Cardiac muscle cell (in vitro differentiated cells and primary cell): Measurements from ENCODE around the gene ELAC2. TPM values are rescaled to one million over a fixed set of nuclear protein-coding genes. Genes with fewer than 3 reads are reported as not detected.

ENCODE experiments used
- DNase-seq, 2 donors: peaks; one replicate each; pipeline versions ENCODE4 v3.0.0 to v3.0.0-alpha.2; 2010 to 2017; ENCODE audit warnings: low read depth in 1 of 2, low spot score in 1 of 2
- H3K27ac ChIP-seq: fragments of 200-600 bp; sonication (generic); 2 replicates; pipeline ENCODE4 v1.5.1; 2016
- H3K27me3 ChIP-seq: fragments of 200-600 bp; sonication (generic); 2 replicates; pipeline ENCODE4 v1.6.0; 2016; ENCODE audit warnings: control low read depth
- H3K36me3 ChIP-seq: fragments of 200-600 bp; sonication (generic); 2 replicates; pipeline ENCODE4 v1.5.1; 2016; ENCODE audit warnings: control low read depth
- H3K4me1 ChIP-seq: fragments of 200-600 bp; sonication (generic); 2 replicates; pipeline ENCODE4 v1.8.1; 2017; ENCODE audit warnings: low read depth, mild to moderate bottlenecking, mixed run types
- H3K4me3 ChIP-seq: fragments of 200-600 bp; sonication (generic); 2 replicates; pipeline ENCODE4 v1.5.1; 2016; ENCODE audit warnings: mild to moderate bottlenecking
- H3K9me3 ChIP-seq: fragments of 200-600 bp; sonication (generic); 2 replicates; pipeline ENCODE4 v1.5.1; 2017; ENCODE audit warnings: low read depth, mild to moderate bottlenecking, control low read depth
- polyA plus RNA-seq: library from polyadenylated mRNA; unstranded; fragments of >200 nt; fragmentation: Nextera tagmentation; extraction: Ambion mirVana; gene quantifications from 2 replicates; pipeline ENCODE4 v1.2.1, GENCODE V29; 2016
- total RNA-seq: library from RNA; depleted of rRNA; stranded (reverse); fragments of >200 nt; gene quantifications from 2 replicates; pipeline ENCODE4 v1.2.3, GENCODE V29; 2016
- TF ChIP-seq, protein P1 (sequence below): IDR thresholded peaks from 2 replicates; pipeline ENCODE4 v1.5.1; 2012; ENCODE audit warnings: low read depth, mild to moderate bottlenecking, low read length

Gene ELAC2
- total and polyA plus RNA-seq, 2 experiments from 2014 or later, result 90.4 to 152 TPM

DNA sequence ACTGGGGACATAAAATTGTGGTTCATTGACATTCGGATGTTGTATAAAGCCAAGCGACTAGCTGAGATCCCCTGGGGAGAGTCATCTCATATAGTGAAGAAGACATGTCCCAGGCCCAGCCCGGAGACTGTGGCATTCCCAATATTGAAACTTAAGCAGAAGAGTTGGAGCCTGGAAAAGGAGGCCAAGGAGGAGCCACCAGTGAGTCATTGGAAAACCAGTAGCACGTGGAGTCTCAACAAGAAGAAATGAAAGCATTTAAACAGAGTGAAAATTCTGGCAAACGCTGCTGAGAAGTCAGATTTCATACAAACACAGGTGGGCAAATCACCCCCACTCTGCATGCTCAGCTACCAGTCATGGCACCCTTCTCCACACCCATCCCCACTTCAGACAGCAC lies 9.4 kb upstream of the ELAC2 start:
- no peak for DNase-seq
- no peaks in the 10 kb centered on the region for H3K9me3 ChIP-seq
- H3K36me3 ChIP-seq, result no peaks in the 10 kb centered on the region
- no peaks in the 10 kb centered on the region for H3K4me1 ChIP-seq
- no peak overlapping the region for H3K4me3 ChIP-seq
- no peak overlapping the region for H3K27ac ChIP-seq
- no peaks in the 10 kb centered on the region for H3K27me3 ChIP-seq
- TF ChIP-seq, protein P1, sequence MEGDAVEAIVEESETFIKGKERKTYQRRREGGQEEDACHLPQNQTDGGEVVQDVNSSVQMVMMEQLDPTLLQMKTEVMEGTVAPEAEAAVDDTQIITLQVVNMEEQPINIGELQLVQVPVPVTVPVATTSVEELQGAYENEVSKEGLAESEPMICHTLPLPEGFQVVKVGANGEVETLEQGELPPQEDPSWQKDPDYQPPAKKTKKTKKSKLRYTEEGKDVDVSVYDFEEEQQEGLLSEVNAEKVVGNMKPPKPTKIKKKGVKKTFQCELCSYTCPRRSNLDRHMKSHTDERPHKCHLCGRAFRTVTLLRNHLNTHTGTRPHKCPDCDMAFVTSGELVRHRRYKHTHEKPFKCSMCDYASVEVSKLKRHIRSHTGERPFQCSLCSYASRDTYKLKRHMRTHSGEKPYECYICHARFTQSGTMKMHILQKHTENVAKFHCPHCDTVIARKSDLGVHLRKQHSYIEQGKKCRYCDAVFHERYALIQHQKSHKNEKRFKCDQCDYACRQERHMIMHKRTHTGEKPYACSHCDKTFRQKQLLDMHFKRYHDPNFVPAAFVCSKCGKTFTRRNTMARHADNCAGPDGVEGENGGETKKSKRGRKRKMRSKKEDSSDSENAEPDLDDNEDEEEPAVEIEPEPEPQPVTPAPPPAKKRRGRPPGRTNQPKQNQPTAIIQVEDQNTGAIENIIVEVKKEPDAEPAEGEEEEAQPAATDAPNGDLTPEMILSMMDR, result no peak

DNA sequence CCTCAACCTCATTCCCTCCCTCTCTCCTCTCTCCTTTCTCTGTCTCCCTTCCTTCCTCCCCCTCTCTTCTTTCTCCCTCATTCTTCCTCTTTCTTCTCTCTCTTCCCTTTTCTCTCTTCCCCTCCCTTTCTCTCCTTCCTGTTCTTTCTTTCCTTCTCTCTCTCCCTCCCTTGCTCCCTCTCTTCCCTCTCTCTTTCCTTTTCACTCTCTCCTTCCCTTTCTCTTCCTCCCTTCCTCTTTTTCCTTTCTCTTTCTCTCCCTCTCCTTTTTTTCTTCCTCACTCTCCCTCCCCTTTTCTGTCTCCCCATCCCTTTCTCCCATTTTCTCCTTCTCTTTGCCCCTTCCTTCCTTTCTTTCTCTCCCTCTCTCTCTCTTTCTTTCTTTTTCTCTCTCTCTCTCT lies 7.9 kb upstream of the ELAC2 start:
- Histone ChIP-seq H3K4me3 (no peak overlapping the region), H3K27ac (no peak overlapping the region), H3K36me3 (no peaks in the 10 kb centered on the region), H3K4me1 (no peaks in the 10 kb centered on the region), H3K9me3 (no peaks in the 10 kb centered on the region), H3K27me3 (no peaks in the 10 kb centered on the region)
- no peak for DNase-seq
- TF ChIP-seq, protein P1, result no peak

GRCh38 chr17:13025258-13025627 lies 7.4 kb upstream of the ELAC2 start:
- Histone ChIP-seq H3K27ac (no peak overlapping the region), H3K36me3 (no peaks in the 10 kb centered on the region)
- TF ChIP-seq, protein P1, result no peak

GRCh38 chr17:13024526-13025257 lies 6.9 kb upstream of the ELAC2 start:
- DNase-seq, result peak; percentile 67 to 79
- Histone ChIP-seq H3K4me3 (no peak overlapping the region), H3K27me3 (no peaks in the 10 kb centered on the region), H3K36me3 (no peaks in the 10 kb centered on the region), H3K27ac (no peak overlapping the region), H3K4me1 (no peaks in the 10 kb centered on the region), H3K9me3 (no peaks in the 10 kb centered on the region)
- TF ChIP-seq, protein P1, result peak; percentile 100

More at GRCh38 chr17:13025258-13025627, 7.4 kb upstream of the ELAC2 start:
- no peak for DNase-seq
- no peaks in the 10 kb centered on the region for H3K4me1 ChIP-seq
- no peaks in the 10 kb centered on the region for H3K27me3 ChIP-seq
- no peak overlapping the region for H3K4me3 ChIP-seq
- H3K9me3 ChIP-seq, result no peaks in the 10 kb centered on the region

GRCh38 chr17:13024016-13024415 lies 6.2 kb upstream of the ELAC2 start:
- Histone ChIP-seq H3K27ac (no peak overlapping the region), H3K4me3 (no peak overlapping the region)

More at GRCh38 chr17:13024016-13024415, 6.2 kb upstream of the ELAC2 start:
- H3K36me3 ChIP-seq, result no peaks in the 10 kb centered on the region
- TF ChIP-seq, protein P1, result no peak
- no peak for DNase-seq
- no peaks in the 10 kb centered on the region for H3K9me3 ChIP-seq
- no peaks in the 10 kb centered on the region for H3K4me1 ChIP-seq
- no peaks in the 10 kb centered on the region for H3K27me3 ChIP-seq
